ENCODE results near the gene PAPOLB.

- TF ChIP-seq GATA3 (IDR thresholded peaks at IDR 0.05; ENCODE audit: low read depth, low read length) (no peak), GATA2 (IDR thresholded peaks at IDR 0.05; ENCODE audit: low read depth, low read length) (no peak; the same call in 1 of the 2 replicates)
Observed at GRCh38 chr7:4883372-4884144, 21.7 kb upstream of the PAPOLB start, which contains the start of gene RADIL.

All from SH-SY5Y (cell line).